ENCODE data around the gene SORBS2.

SORBS2 gene

GRCh38 chr4:185796176-185796575, 15.8 kb downstream of the SORBS2 start:
- Histone ChIP-seq H3K4me1 (ENCODE audit: control insufficient read depth, insufficient read depth, low read length) (no peaks in the 10 kb centered on the region), H3K9me3 (ENCODE audit: control insufficient read depth, low read length) (no peaks in the 10 kb centered on the region), H3K36me3 (ENCODE audit: control insufficient read depth, insufficient read depth, low read length) (no peaks in the 10 kb centered on the region), H3K4me3 (ENCODE audit: low read length) (no peak overlapping the region), H3K9ac (ENCODE audit: low read length) (no peak overlapping the region), H3K27me3 (ENCODE audit: control insufficient read depth, insufficient read depth, low read length) (no peaks in the 10 kb centered on the region)

GRCh38 chr4:185794637-185795036, 17.4 kb downstream of the SORBS2 start:
- Histone ChIP-seq H3K4me1 (ENCODE audit: control insufficient read depth, insufficient read depth, low read length) (no peaks in the 10 kb centered on the region), H3K27me3 (ENCODE audit: control insufficient read depth, insufficient read depth, low read length) (no peaks in the 10 kb centered on the region), H3K9ac (ENCODE audit: low read length) (no peak overlapping the region), H3K4me3 (ENCODE audit: low read length) (no peak overlapping the region), H3K9me3 (ENCODE audit: control insufficient read depth, low read length) (no peaks in the 10 kb centered on the region), H3K36me3 (ENCODE audit: control insufficient read depth, insufficient read depth, low read length) (no peaks in the 10 kb centered on the region)

GRCh38 chr4:185793716-185794115, 18.3 kb downstream of the SORBS2 start:
- Histone ChIP-seq H3K4me3 (ENCODE audit: low read length) (no peak overlapping the region), H3K9ac (ENCODE audit: low read length) (no peak overlapping the region), H3K4me1 (ENCODE audit: control insufficient read depth, insufficient read depth, low read length) (no peaks in the 10 kb centered on the region), H3K27me3 (ENCODE audit: control insufficient read depth, insufficient read depth, low read length) (no peaks in the 10 kb centered on the region), H3K36me3 (ENCODE audit: control insufficient read depth, insufficient read depth, low read length) (no peaks in the 10 kb centered on the region), H3K9me3 (ENCODE audit: control insufficient read depth, low read length) (no peaks in the 10 kb centered on the region)

GRCh38 chr4:185793116-185793485, 18.9 kb downstream of the SORBS2 start:
- Histone ChIP-seq H3K36me3 (ENCODE audit: control insufficient read depth, insufficient read depth, low read length) (no peaks in the 10 kb centered on the region), H3K4me3 (ENCODE audit: low read length) (no peak overlapping the region), H3K4me1 (ENCODE audit: control insufficient read depth, insufficient read depth, low read length) (no peaks in the 10 kb centered on the region), H3K9ac (ENCODE audit: low read length) (no peak overlapping the region), H3K9me3 (ENCODE audit: control insufficient read depth, low read length) (no peaks in the 10 kb centered on the region), H3K27me3 (ENCODE audit: control insufficient read depth, insufficient read depth, low read length) (no peaks in the 10 kb centered on the region)

GRCh38 chr4:185792384-185793115, 19.4 kb downstream of the SORBS2 start:
- Histone ChIP-seq H3K4me1 (ENCODE audit: control insufficient read depth, insufficient read depth, low read length) (no peaks in the 10 kb centered on the region), H3K27me3 (ENCODE audit: control insufficient read depth, insufficient read depth, low read length) (no peaks in the 10 kb centered on the region), H3K4me3 (ENCODE audit: low read length) (no peak overlapping the region)

GRCh38 chr4:185787926-185788679, 23.9 kb downstream of the SORBS2 start:
- Histone ChIP-seq H3K9ac (ENCODE audit: low read length) (no peak overlapping the region), H3K9me3 (ENCODE audit: control insufficient read depth, low read length) (no peaks in the 10 kb centered on the region), H3K27me3 (ENCODE audit: control insufficient read depth, insufficient read depth, low read length) (no peaks in the 10 kb centered on the region), H3K4me1 (ENCODE audit: control insufficient read depth, insufficient read depth, low read length) (peaks cover 4% of the 10 kb centered on the region), H3K4me3 (ENCODE audit: low read length) (no peak overlapping the region), H3K36me3 (ENCODE audit: control insufficient read depth, insufficient read depth, low read length) (no peaks in the 10 kb centered on the region)

More at GRCh38 chr4:185792384-185793115, 19.4 kb downstream of the SORBS2 start:
- Histone ChIP-seq H3K36me3 (ENCODE audit: control insufficient read depth, insufficient read depth, low read length) (no peaks in the 10 kb centered on the region), H3K9ac (ENCODE audit: low read length) (no peak overlapping the region), H3K9me3 (ENCODE audit: control insufficient read depth, low read length) (no peaks in the 10 kb centered on the region)

GRCh38 chr4:185786422-185786821, 25.6 kb downstream of the SORBS2 start:
- H3K4me1 ChIP-seq (ENCODE audit: control insufficient read depth, insufficient read depth, low read length), result peaks cover 4% of the 10 kb centered on the region
- H3K9me3 ChIP-seq (ENCODE audit: control insufficient read depth, low read length), result no peaks in the 10 kb centered on the region
- no peak overlapping the region for H3K9ac ChIP-seq (ENCODE audit: low read length)
- no peaks in the 10 kb centered on the region for H3K27me3 ChIP-seq (ENCODE audit: control insufficient read depth, insufficient read depth, low read length)
- no peak overlapping the region for H3K4me3 ChIP-seq (ENCODE audit: low read length)
- H3K36me3 ChIP-seq (ENCODE audit: control insufficient read depth, insufficient read depth, low read length), result no peaks in the 10 kb centered on the region

- no peaks in the 10 kb centered on the region for H3K27me3 ChIP-seq (ENCODE audit: control insufficient read depth, insufficient read depth, low read length)
- no peak overlapping the region for H3K4me3 ChIP-seq (ENCODE audit: low read length)
- no peaks in the 10 kb centered on the region for H3K9me3 ChIP-seq (ENCODE audit: control insufficient read depth, low read length)
- H3K4me1 ChIP-seq (ENCODE audit: control insufficient read depth, insufficient read depth, low read length), result peaks cover 8% of the 10 kb centered on the region
- no peaks in the 10 kb centered on the region for H3K36me3 ChIP-seq (ENCODE audit: control insufficient read depth, insufficient read depth, low read length)
- H3K9ac ChIP-seq (ENCODE audit: low read length), result no peak overlapping the region
Measured at GRCh38 chr4:185783574-185783973, 28.4 kb downstream of the SORBS2 start.

- no peaks in the 10 kb centered on the region for H3K9me3 ChIP-seq (ENCODE audit: control insufficient read depth, low read length)
- H3K27me3 ChIP-seq (ENCODE audit: control insufficient read depth, insufficient read depth, low read length), result no peaks in the 10 kb centered on the region
- no peak overlapping the region for H3K9ac ChIP-seq (ENCODE audit: low read length)
- H3K4me3 ChIP-seq (ENCODE audit: low read length), result no peak overlapping the region
- peaks cover 8% of the 10 kb centered on the region for H3K4me1 ChIP-seq (ENCODE audit: control insufficient read depth, insufficient read depth, low read length)
- H3K36me3 ChIP-seq (ENCODE audit: control insufficient read depth, insufficient read depth, low read length), result no peaks in the 10 kb centered on the region
Measured at GRCh38 chr4:185782523-185782922, 29.5 kb downstream of the SORBS2 start.

- Histone ChIP-seq H3K27me3 (ENCODE audit: control insufficient read depth, insufficient read depth, low read length) (no peaks in the 10 kb centered on the region), H3K9me3 (ENCODE audit: control insufficient read depth, low read length) (no peaks in the 10 kb centered on the region), H3K36me3 (ENCODE audit: control insufficient read depth, insufficient read depth, low read length) (no peaks in the 10 kb centered on the region), H3K4me3 (ENCODE audit: low read length) (no peak overlapping the region), H3K4me1 (ENCODE audit: control insufficient read depth, insufficient read depth, low read length) (peaks cover 8% of the 10 kb centered on the region), H3K9ac (ENCODE audit: low read length) (no peak overlapping the region)
Measured at GRCh38 chr4:185781555-185782215, 30.3 kb downstream of the SORBS2 start.

GRCh38 chr4:185780472-185780871, 31.5 kb downstream of the SORBS2 start:
- Histone ChIP-seq H3K4me1 (ENCODE audit: control insufficient read depth, insufficient read depth, low read length) (peaks cover 9% of the 10 kb centered on the region), H3K36me3 (ENCODE audit: control insufficient read depth, insufficient read depth, low read length) (no peaks in the 10 kb centered on the region), H3K9ac (ENCODE audit: low read length) (no peak overlapping the region), H3K9me3 (ENCODE audit: control insufficient read depth, low read length) (no peaks in the 10 kb centered on the region), H3K27me3 (ENCODE audit: control insufficient read depth, insufficient read depth, low read length) (no peaks in the 10 kb centered on the region), H3K4me3 (ENCODE audit: low read length) (no peak overlapping the region)

GRCh38 chr4:185779517-185779916, 32.5 kb downstream of the SORBS2 start:
- Histone ChIP-seq H3K9me3 (ENCODE audit: control insufficient read depth, low read length) (no peaks in the 10 kb centered on the region), H3K4me1 (ENCODE audit: control insufficient read depth, insufficient read depth, low read length) (peaks cover 16% of the 10 kb centered on the region), H3K9ac (ENCODE audit: low read length) (no peak overlapping the region)

More at GRCh38 chr4:185779517-185779916, 32.5 kb downstream of the SORBS2 start:
- Histone ChIP-seq H3K27me3 (ENCODE audit: control insufficient read depth, insufficient read depth, low read length) (no peaks in the 10 kb centered on the region), H3K4me3 (ENCODE audit: low read length) (no peak overlapping the region), H3K36me3 (ENCODE audit: control insufficient read depth, insufficient read depth, low read length) (no peaks in the 10 kb centered on the region)
